GM08714 (cell line): ENCODE measurements around the gene VPS13D.
"Not testable (repeated sequence)": the region's sequence is repeated elsewhere in the genome, so short reads cannot be mapped to it uniquely, and the experiment has no call there.

Source experiments
- H3K4me3 ChIP-seq: fragments of 200-500 bp; sonication (Bioruptor generic); 2 replicates; pipeline ENCODE4 v1.5.1; 2014; ENCODE audit warnings: mild to moderate bottlenecking, low read length, inconsistent platforms
- ZNF274 ChIP-seq: IDR thresholded peaks from 2 replicates; pipeline ENCODE4 v1.6.1; 2012; ENCODE audit warnings: mild to moderate bottlenecking, low read depth, low read length

VPS13D gene

GRCh38 chr1:12532405-12533315 lies 302.8 kb downstream of the VPS13D start:
- H3K4me3 ChIP-seq: no peak overlapping the region
- no peak for TF ChIP-seq ZNF274

GRCh38 chr1:12536023-12536639 lies 306.3 kb downstream of the VPS13D start:
- H3K4me3 ChIP-seq: no peak overlapping the region
- no peak for TF ChIP-seq ZNF274

- H3K4me3 ChIP-seq: no peak overlapping the region
- no peak for TF ChIP-seq ZNF274
Measured at GRCh38 chr1:12537294-12537693, 307.5 kb downstream of the VPS13D start.

GRCh38 chr1:12537906-12538461 lies 308.2 kb downstream of the VPS13D start:
- no peak for TF ChIP-seq ZNF274

GRCh38 chr1:12538536-12538935 lies 308.7 kb downstream of the VPS13D start:
- not testable (repeated sequence) for H3K4me3 ChIP-seq

More at GRCh38 chr1:12537906-12538461, 308.2 kb downstream of the VPS13D start:
- no peak overlapping the region for H3K4me3 ChIP-seq

- TF ChIP-seq ZNF274: no peak
- no peak overlapping the region for H3K4me3 ChIP-seq
Measured at GRCh38 chr1:12539320-12539704, 309.5 kb downstream of the VPS13D start.

GRCh38 chr1:12539705-12540579 lies 310.1 kb downstream of the VPS13D start:
- H3K4me3 ChIP-seq: no peak overlapping the region

GRCh38 chr1:12540580-12541273 lies 310.9 kb downstream of the VPS13D start:
- no peak for TF ChIP-seq ZNF274
- no peak overlapping the region for H3K4me3 ChIP-seq

More at GRCh38 chr1:12539705-12540579, 310.1 kb downstream of the VPS13D start:
- TF ChIP-seq ZNF274: no peak

GRCh38 chr1:12541274-12542137 lies 311.7 kb downstream of the VPS13D start:
- TF ChIP-seq ZNF274: no peak
- no peak overlapping the region for H3K4me3 ChIP-seq

- no peak for TF ChIP-seq ZNF274
- no peak overlapping the region for H3K4me3 ChIP-seq
Measured at GRCh38 chr1:12542138-12542465, 312.3 kb downstream of the VPS13D start.

GRCh38 chr1:12542616-12543592 lies 313.1 kb downstream of the VPS13D start:
- H3K4me3 ChIP-seq: no peak overlapping the region
- TF ChIP-seq ZNF274: no peak

- H3K4me3 ChIP-seq: no peak overlapping the region
- TF ChIP-seq ZNF274: no peak
Measured at GRCh38 chr1:12543740-12544154, 313.9 kb downstream of the VPS13D start.
